A549 (cell line): ENCODE results near the gene ANKRD40CL.

Source experiments
- JUN ChIP-seq, 2 experiments: fragments of >200 bp; sonication (Bioruptor Twin); formaldehyde crosslinking; IDR thresholded peaks; 2 replicates in 1 of 2; 3 replicates in 1 of 2; pipeline ENCODE4 v1.6.1; 2016 to 2017
- POLR2A ChIP-seq: IDR thresholded peaks from 2 replicates; pipeline ENCODE4 v1.6.1; 2012; ENCODE audit warnings: mild to moderate bottlenecking, low read length
- RAD21 ChIP-seq, 2 experiments: fragments of >200 bp in 1 of 2; sonication (Bioruptor Twin) in 1 of 2; formaldehyde crosslinking in 1 of 2; IDR thresholded peaks in 1 of 2; conservative IDR thresholded peaks in 1 of 2; 2 replicates in 1 of 2; 3 replicates in 1 of 2; pipeline ENCODE4 v1.6.1; 2012 to 2018; ENCODE audit warnings: inconsistent platforms in 1 of 2
- REST ChIP-seq: fragments of 200-600 bp; sonication (generic); IDR thresholded peaks from 2 replicates; pipeline ENCODE4 v1.6.1; 2016; ENCODE audit warnings: antibody characterized with exemption, mild to moderate bottlenecking, moderate library complexity
- SREBF2 ChIP-seq: fragments of 450-650 bp; IDR thresholded peaks from 2 replicates; pipeline ENCODE4 v1.6.1; 2014; ENCODE audit warnings: mild to moderate bottlenecking, moderate library complexity
- TF ChIP-seq, protein P1 (sequence below): fragments of >200 bp; sonication (Bioruptor Twin); formaldehyde crosslinking; IDR thresholded peaks from 3 replicates; pipeline ENCODE4 v1.5.1; 2016

DNA sequence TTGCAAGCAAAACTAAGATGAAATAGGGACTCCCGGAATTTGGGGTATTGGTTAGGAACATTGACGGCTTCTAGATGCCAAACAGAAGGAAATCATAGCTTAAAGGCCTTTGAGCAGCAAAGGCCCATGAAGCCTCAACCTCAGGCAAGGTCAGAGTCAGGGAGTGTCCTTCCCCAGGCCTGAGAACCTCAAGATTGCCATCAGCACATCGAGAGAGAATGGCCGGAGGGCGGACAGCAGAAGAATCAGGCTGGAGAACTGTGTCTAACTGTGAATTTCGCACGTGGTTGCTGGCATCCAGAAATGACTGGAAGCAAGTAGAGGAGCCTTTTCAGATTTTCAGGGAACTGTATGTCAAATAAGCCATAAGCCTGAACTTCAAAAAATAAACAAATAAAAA is 24.8 kb upstream of the ANKRD40CL start:
- TF ChIP-seq, protein P1, sequence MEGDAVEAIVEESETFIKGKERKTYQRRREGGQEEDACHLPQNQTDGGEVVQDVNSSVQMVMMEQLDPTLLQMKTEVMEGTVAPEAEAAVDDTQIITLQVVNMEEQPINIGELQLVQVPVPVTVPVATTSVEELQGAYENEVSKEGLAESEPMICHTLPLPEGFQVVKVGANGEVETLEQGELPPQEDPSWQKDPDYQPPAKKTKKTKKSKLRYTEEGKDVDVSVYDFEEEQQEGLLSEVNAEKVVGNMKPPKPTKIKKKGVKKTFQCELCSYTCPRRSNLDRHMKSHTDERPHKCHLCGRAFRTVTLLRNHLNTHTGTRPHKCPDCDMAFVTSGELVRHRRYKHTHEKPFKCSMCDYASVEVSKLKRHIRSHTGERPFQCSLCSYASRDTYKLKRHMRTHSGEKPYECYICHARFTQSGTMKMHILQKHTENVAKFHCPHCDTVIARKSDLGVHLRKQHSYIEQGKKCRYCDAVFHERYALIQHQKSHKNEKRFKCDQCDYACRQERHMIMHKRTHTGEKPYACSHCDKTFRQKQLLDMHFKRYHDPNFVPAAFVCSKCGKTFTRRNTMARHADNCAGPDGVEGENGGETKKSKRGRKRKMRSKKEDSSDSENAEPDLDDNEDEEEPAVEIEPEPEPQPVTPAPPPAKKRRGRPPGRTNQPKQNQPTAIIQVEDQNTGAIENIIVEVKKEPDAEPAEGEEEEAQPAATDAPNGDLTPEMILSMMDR = no peak
- TF ChIP-seq SREBF2 (no peak), POLR2A (no peak), REST (no peak), JUN (IDR thresholded peaks at IDR 0.05) (no peak), RAD21 (conservative IDR thresholded peaks at IDR 0.05 in 1 of 2, IDR thresholded peaks at IDR 0.05 in 1 of 2) (no peak)
